KBM-7 (cell line): ENCODE results near the gene SBNO2.

Source experiments
- DNase-seq: peaks from one replicate; pipeline ENCODE4 v3.0.0-alpha.2; 2015
- in situ Hi-C: fragments of 300-500 bp; cut with MboI; formaldehyde crosslinking; loops from 2 replicates; pipeline ENCODE4 v1.14.3; 2020; ENCODE audit warnings: low sequenced_read_pairs, low pct_unique_long_range_greater_than_20kb, mixed read lengths

The SBNO2 gene

GRCh38 chr19:1103132-1103707 lies 70.8 kb downstream of the SBNO2 start:
- in situ Hi-C loops = no loop called here
- DNase-seq = no peak

- DNase-seq = no peak
- in situ Hi-C loops = no loop called here
Measured at GRCh38 chr19:1102407-1103131, 71.5 kb downstream of the SBNO2 start.

DNA sequence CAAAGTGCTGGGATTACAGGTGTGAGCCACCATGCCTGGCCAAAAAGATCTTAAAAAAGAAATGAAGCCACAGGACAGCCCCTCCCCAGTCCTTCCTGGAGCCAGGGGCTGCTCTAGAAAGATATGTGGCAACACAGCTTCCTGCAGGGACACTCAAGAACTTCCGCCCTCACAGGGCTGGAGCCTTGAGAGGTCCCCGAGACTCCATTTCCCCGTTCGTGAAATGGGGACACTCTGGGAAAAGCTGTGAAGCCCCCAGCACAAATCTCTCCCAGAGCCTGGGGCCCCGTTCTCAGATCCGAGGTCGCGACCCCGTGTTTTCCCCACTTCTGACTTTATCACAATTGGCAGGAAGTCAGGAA lies 72.8 kb downstream of the SBNO2 start:
- in situ Hi-C loops = no loop called here
- peak; percentile 88 for DNase-seq

DNA sequence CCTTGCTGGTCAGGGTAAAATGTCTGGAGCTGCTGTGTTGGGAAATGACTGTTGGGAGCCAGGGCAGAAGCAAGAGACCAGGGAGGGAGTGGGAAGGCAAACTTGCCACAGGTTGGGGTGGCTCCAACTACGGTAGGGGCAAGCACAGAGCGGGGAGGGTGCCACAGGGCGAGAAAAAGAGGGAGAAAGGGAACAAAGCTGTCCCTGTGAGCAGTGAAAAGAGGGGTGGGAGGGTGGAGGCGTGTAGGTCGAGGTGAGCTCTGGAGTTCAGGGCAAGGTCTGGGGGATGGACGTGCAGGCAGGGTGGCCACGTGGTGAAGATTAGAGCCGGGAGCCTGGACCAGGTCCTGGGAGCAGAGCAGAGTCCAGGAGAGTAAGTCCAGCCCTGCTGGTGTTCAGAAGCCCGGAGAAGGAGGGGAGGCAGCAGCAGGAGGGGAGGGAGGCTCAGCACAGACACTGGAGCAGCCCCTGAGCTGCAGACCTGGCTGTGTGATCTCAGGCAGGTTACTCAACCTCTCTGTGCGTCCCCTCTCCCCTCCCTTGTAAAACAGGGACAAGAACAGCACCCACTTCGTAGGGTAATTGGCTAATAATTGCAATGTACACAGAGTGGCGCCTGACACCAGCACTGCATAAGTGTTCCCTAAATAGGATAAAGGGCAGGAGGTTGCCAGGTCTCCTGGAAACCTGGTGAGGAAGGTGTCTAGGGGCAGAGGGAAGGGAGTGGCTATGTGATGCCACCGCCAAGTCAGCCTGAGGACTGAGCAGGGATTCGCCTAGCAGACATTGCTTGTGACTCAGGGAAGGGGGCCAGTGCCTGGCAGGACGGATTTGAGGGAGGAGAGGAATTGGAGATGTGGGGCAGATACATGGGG lies 75.7 kb downstream of the SBNO2 start:
- in situ Hi-C loops = no loop called here

DNA sequence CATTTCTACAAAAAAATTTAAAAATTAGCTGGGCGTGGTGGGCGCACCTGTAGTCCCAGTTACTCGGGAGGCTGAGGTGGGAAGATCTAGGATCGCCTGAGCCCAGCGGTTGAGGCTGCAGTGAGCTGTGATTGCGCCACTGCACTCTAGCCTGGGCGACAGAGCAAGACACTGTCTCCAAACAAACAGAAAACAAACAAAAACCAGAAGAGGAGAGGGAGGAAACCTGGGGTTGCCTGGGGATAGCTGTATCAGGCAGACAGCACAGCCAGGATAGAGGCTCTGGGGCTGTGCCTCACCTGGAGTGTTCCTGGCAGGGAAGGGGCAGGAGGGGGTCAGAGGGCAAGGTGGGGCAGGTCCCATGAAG lies 76.3 kb downstream of the SBNO2 start:
- in situ Hi-C loops = no loop called here
- no peak for DNase-seq

More for the DNA sequence above, 75.7 kb downstream of the SBNO2 start:
- no peak for DNase-seq

DNA sequence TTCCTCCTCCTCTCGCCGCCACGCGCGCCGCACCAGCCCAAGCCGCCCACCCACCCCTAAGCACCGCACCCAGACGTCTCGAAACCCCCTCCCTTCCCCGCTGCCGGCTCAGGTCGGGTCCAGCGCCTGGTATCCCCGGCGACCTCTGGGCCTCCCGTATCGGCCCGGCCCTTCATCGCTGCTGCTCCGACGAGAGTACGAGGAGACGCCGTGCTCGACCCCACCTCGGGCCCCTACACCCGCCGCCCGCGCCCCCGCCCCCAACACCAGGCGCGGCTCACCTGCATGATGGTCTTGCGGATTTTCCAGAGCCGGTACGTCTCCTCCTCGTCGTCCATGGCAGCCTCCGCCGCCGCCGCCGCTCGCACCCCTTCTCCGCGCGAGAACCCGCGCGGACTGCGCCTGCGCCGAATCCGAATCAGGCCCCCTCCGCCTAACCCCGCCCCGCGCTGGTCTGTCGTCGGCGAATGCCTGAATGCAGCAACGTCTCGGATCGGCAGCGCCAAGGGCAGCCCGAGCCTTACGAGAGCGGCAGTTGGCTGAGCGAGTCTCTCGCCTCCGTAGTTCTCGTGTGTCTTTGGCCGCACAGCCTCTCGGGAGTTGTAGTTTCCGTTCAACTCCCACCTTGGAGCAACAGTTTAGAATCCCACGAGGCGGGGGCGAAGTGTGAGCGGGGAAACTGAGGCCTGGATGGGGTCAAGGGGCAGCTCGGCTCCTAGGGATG lies 78.9 kb downstream of the SBNO2 start, which contains the start of gene POLR2E:
Gene POLR2E (minus strand): TSS at position 398 of the 724 bp plus-strand sequence. CDS start 60 bp downstream, at position 338.
- DNase-seq = peak; percentile 97
- in situ Hi-C loops = no loop called here

DNA sequence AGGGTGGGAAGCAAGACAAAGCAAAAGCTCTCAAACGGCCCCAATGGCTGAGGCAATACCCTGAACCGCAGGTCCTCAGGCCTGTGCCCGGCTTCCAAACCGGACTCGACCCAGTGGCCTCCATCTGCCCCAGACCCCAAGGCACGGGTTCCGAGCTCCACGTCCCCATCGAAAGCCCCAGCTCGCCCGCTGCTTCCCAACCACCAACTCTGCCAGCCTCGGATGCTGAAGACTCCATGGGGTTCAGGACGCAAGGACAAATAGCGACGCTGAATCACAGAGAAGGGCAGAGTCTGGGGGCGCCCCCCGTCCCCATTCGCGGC lies 79.5 kb downstream of the SBNO2 start:
- in situ Hi-C loops = no loop called here
- no peak for DNase-seq

GRCh38 chr19:1093811-1094553 lies 80.1 kb downstream of the SBNO2 start:
- in situ Hi-C loops = no loop called here
- no peak for DNase-seq

DNA sequence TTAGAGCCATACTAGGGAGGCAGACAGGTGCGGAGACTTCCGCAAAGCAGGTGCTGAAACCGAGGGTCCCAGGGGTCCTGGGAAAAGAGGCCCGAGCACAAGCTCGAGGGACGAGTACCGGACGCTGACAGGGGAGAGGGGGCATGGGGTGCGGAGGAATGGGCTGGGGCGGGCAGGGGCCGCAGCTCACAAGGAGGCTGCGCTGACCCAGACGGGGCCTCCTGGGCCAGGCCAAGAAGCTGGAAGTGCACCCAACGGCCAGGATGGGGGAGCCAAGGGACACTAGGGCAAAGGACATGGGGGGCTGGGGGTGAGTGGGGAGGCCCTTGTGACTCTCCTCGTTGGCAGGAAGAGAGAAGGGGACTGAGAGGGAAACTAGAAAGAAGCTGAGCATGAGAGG lies 80.7 kb downstream of the SBNO2 start:
- no peak for DNase-seq
- in situ Hi-C loops = no loop called here

- DNase-seq = no peak
- in situ Hi-C loops = no loop called here
Measured at GRCh38 chr19:1091544-1092175, 82.4 kb downstream of the SBNO2 start.

GRCh38 chr19:1090731-1091543 lies 83.1 kb downstream of the SBNO2 start:
- in situ Hi-C loops = no loop called here
- no peak for DNase-seq

- DNase-seq = no peak
- in situ Hi-C loops = no loop called here
Measured at GRCh38 chr19:1089891-1090290, 84.2 kb downstream of the SBNO2 start.

DNA sequence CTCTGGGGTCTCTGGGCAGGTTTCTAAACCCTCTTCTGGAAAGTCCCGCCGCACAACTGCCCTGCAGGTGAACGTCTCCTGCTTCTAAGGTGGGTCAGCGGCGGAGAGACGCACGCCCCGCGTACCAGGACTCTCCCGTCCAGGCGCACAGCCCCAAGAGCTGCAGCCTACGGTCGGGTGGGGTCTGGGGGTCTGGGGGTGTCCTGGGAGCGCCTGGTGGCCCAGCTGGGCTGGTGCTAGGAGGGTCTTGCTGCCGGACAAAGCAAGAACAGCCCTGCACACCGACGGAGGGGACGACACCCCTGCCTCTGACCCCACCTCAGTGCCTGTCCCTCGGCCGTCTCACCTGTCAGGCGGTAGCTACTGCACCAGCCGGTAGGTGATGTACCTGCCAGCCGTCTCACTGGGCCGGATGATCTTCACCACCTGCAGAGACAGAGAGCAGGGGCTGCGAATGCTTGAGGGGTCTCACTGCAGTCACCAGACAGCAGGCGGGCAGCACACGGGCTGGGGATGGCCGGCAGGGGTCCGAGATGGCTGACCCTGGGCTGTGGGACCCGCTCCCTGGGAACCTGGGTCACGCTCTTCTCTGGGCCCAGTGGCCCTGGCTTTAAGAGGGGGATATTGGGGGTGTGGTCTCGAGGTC lies 84.8 kb downstream of the SBNO2 start:
- in situ Hi-C loops = no loop called here
- no peak for DNase-seq

GRCh38 chr19:1088416-1089010 lies 85.6 kb downstream of the SBNO2 start:
- in situ Hi-C loops = no loop called here

DNA sequence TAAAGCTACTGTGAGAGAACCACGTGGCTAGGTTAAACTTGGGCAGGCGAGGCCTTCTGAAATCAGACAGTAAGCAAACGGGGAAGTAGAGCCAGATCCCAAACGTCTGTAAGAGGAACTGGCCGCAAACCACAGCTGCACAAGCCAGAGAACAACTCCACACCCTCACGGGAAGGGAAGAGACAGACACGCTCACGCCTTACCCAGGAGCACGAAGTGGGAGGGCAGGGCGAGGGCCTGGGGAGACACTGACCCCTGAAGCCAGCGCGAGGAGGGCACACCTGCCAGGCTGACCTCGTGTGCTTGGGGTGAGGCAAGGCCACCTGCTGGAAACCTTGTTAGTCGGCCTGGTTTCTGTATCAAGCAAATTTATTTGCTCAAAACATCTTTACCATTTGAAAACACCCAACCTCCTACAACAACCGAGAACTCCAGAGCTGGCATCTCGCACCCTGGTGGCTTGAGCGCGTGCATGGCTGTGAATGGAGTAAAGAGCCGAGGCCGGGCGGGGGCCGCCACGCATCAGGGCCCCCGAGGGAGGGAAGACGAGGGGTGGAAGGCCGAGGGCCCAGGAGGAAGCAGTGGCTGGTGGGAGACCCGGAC lies 86.2 kb downstream of the SBNO2 start:
- in situ Hi-C loops = no loop called here
- DNase-seq = peak; percentile 94

More at GRCh38 chr19:1088416-1089010, 85.6 kb downstream of the SBNO2 start:
- DNase-seq = no peak

GRCh38 chr19:1086613-1087012 lies 87.5 kb downstream of the SBNO2 start:
- no peak for DNase-seq
- in situ Hi-C loops = no loop called here
